ENCODE data around the gene NGRN. TPM values are rescaled to one million over a fixed set of nuclear protein-coding genes. Genes with fewer than 3 reads are reported as not detected.

The NGRN gene
- total RNA-seq, 5 donors from 2014 or later (not counting 1 experiment from before 2014, with no cell fraction given): 44.5 to 53.1 (median 46.1) TPM

DNA sequence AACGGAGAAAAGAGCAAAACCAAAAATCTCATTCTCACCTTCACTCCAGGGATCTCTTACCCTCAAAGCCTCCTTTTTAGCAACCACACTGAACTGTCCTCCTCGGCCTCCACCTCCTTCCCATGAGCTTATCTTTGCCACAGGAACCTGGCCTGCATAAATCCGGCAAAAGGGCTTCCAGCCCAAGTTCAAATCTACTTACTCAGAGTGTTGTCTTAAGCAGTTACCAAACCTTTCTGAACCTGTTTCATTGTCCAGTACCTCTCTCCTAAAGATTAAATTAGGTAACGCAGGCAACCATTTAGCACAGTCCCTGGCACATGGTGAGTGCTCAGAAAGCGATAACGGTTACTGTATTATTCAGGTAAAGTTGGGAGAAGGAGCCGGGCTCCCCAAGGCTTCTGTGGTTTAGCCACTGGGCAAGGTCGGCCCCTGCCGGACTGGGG, 32.5 kb upstream of the NGRN start:
- Histone ChIP-seq H3K27ac (ENCODE audit: low read length) (peak overlapping the region; percentile 92), H3K9me3 (no peaks in the 10 kb centered on the region), H3K4me1 (ENCODE audit: control insufficient read depth in 1 of 2, extremely low read depth in 1 of 2, insufficient read depth in 2 of 2, low read length in 2 of 2) (peaks cover 32 to 57% of the 10 kb centered on the region in 2 experiments), H3K27me3 (replicated peaks in 1 of 2; ENCODE audit: control insufficient read depth in 2 of 2, extremely low read depth in 1 of 2, insufficient read depth in 2 of 2, low read length in 1 of 2) (no peaks in the 10 kb centered on the region), H3K36me3 (ENCODE audit: control insufficient read depth in 2 of 2, extremely low read depth in 1 of 2, insufficient read depth in 1 of 2, low read length in 1 of 2) (peaks cover 10 to 34% of the 10 kb centered on the region in 2 donors), H3K4me3 (ENCODE audit: control insufficient read depth in 1 of 2, extremely low read depth in 1 of 2, low read length in 1 of 2) (peak overlapping the region; percentile 82 to 88)
- ChIA-PET POLR2A (interaction anchor here (1.5 to 2.6 kb wide), 3 partner anchors 32 to 41 kb away, joined by 11 to 18 read pairs (median 11); partner anchors contain the start of genes NGRN (in 1 of the 2) and SEMA4B (in 1 of the 2)), CTCF (interaction anchor here in 1 of 2 donors (0.7 kb wide), 1 partner anchor 699 kb away, joined by 3 read pairs; no protein-coding TSS in a partner anchor)
- peaks cover 55 to 60% (median 58%) of the 10 kb centered on the region in 3 donors for H3K4me1 Mint-ChIP-seq
- peak in 2 of 35 experiments; percentile 6 to 29 for DNase-seq
- no peaks in the 10 kb centered on the region for H3K27me3 Mint-ChIP-seq
- H3K27ac Mint-ChIP-seq: peak overlapping the region; percentile 97 to 98
- H3K36me3 Mint-ChIP-seq: peaks cover 29% of the 10 kb centered on the region
- peak overlapping the region; percentile 86 to 93 (median 88) for H3K4me3 Mint-ChIP-seq
- ATAC-seq (replicated peaks in 1 of 4): no peak
- no peaks in the 10 kb centered on the region for H3K9me3 Mint-ChIP-seq
- 0% methylated on average over 6 of the region's 9 CpGs for WGBS (ENCODE audit: insufficient coverage)

- Histone ChIP-seq H3K4me1 (ENCODE audit: control insufficient read depth in 1 of 2, extremely low read depth in 1 of 2, insufficient read depth in 2 of 2, low read length in 2 of 2) (peaks cover 32 to 57% of the 10 kb centered on the region in 2 experiments), H3K9me3 (no peaks in the 10 kb centered on the region), H3K4me3 (ENCODE audit: control insufficient read depth in 1 of 2, extremely low read depth in 1 of 2, low read length in 1 of 2) (peak within 1 kb of the TSS; percentile 82 to 88), H3K27ac (ENCODE audit: low read length) (peak within 1 kb of the TSS; percentile 92), H3K36me3 (ENCODE audit: control insufficient read depth in 2 of 2, extremely low read depth in 1 of 2, insufficient read depth in 1 of 2, low read length in 1 of 2) (peaks cover 7 to 32% of the 10 kb centered on the region in 2 donors), H3K27me3 (replicated peaks in 1 of 2; ENCODE audit: control insufficient read depth in 2 of 2, extremely low read depth in 1 of 2, insufficient read depth in 2 of 2, low read length in 1 of 2) (no peaks in the 10 kb centered on the region)
- POLR2A ChIA-PET: interaction anchor here (0.5 to 2.6 kb wide), 16 partner anchors 13 to 669 kb away, joined by 3 to 18 read pairs (median 4); partner anchors contain the start of genes TTLL13 (in 2 of the 2), MAN2A2 (in 1 of the 2), NGRN (in 1 of the 2) and SEMA4B (in 1 of the 2)
- peak within 1 kb of the TSS; percentile 97 to 98 for H3K27ac Mint-ChIP-seq
- WGBS (ENCODE audit: insufficient coverage): under 1% methylated on average over 62 of the region's 63 CpGs
- no peaks in the 10 kb centered on the region for H3K27me3 Mint-ChIP-seq
- H3K4me1 Mint-ChIP-seq: peaks cover 55 to 64% (median 58%) of the 10 kb centered on the region in 3 donors
- peak within 1 kb of the TSS; percentile 86 to 93 (median 88) for H3K4me3 Mint-ChIP-seq
- H3K36me3 Mint-ChIP-seq: peaks cover 34% of the 10 kb centered on the region
- DNase-seq: peak; percentile 29 to 98 (median 96)
- peak; percentile 78 to 87 (median 84) for ATAC-seq (replicated peaks in 1 of 4)
- H3K9me3 Mint-ChIP-seq: no peaks in the 10 kb centered on the region
- CTCF ChIA-PET: interaction anchor here in 1 of 2 donors (0.6 to 0.7 kb wide), 4 partner anchors 11 to 1059 kb away, joined by 3 read pairs; no protein-coding TSS in a partner anchor
These were observed 31.9 kb upstream of the NGRN start, which contains the start of gene CIB1 for GRCh38 chr15:90233387-90234095. Gene CIB1, minus strand, starts transcription at chr15:90233941. Its CDS starts 56 bp downstream, at chr15:90233885.

GRCh38 chr15:90234096-90234988, 31.1 kb upstream of the NGRN start, which contains the start of gene GDPGP1:
Gene GDPGP1, plus strand, starts transcription at chr15:90234209. Its CDS starts 6,700 bp downstream, at chr15:90240909.
- peak within 1 kb of the TSS; percentile 92 for H3K27ac ChIP-seq (ENCODE audit: low read length)
- peaks cover under 1 to 29% of the 10 kb centered on the region in 2 donors for H3K36me3 ChIP-seq (ENCODE audit: control insufficient read depth in 2 of 2, extremely low read depth in 1 of 2, insufficient read depth in 1 of 2, low read length in 1 of 2)
- H3K9me3 Mint-ChIP-seq: no peaks in the 10 kb centered on the region
- peaks cover 32% of the 10 kb centered on the region for H3K36me3 Mint-ChIP-seq
- no peaks in the 10 kb centered on the region for H3K27me3 Mint-ChIP-seq
- H3K4me1 Mint-ChIP-seq: peaks cover 49 to 59% (median 50%) of the 10 kb centered on the region in 3 donors
- no peaks in the 10 kb centered on the region for H3K9me3 ChIP-seq
- CTCF ChIA-PET: interaction anchor here in 1 of 2 donors (0.6 to 0.7 kb wide), 3 partner anchors 12 to 1059 kb away, joined by 3 read pairs; no protein-coding TSS in a partner anchor
- peak within 1 kb of the TSS; percentile 97 to 98 for H3K27ac Mint-ChIP-seq
- no peaks in the 10 kb centered on the region for H3K27me3 ChIP-seq (replicated peaks in 1 of 2; ENCODE audit: control insufficient read depth in 2 of 2, extremely low read depth in 1 of 2, insufficient read depth in 2 of 2, low read length in 1 of 2)
- H3K4me3 Mint-ChIP-seq: peak within 1 kb of the TSS; percentile 86 to 93 (median 88)
- peak; percentile 1 to 76 (median 74) for ATAC-seq (replicated peaks in 1 of 4)
- DNase-seq: peak in 3 of 35 experiments; percentile 83 to 97 (median 88)
- H3K4me1 ChIP-seq (ENCODE audit: control insufficient read depth in 1 of 2, extremely low read depth in 1 of 2, insufficient read depth in 2 of 2, low read length in 2 of 2): peaks cover 32 to 52% of the 10 kb centered on the region in 2 experiments
- POLR2A ChIA-PET: interaction anchor here (0.5 to 2.6 kb wide), 16 partner anchors 14 to 668 kb away, joined by 3 to 18 read pairs (median 4); partner anchors contain the start of genes TTLL13 (in 2 of the 2), MAN2A2 (in 1 of the 2), NGRN (in 1 of the 2) and SEMA4B (in 1 of the 2)
- H3K4me3 ChIP-seq (ENCODE audit: control insufficient read depth in 1 of 2, extremely low read depth in 1 of 2, low read length in 1 of 2): peak within 1 kb of the TSS; percentile 82 to 88
- WGBS (ENCODE audit: insufficient coverage): under 1% methylated on average over 38 of the region's 49 CpGs

GRCh38 chr15:90239371-90239770, 26.1 kb upstream of the NGRN start:
- Mint-ChIP-seq H3K4me1 (peaks cover 9 to 21% (median 12%) of the 10 kb centered on the region in 3 donors), H3K27ac (no peak overlapping the region)
- no peaks in the 10 kb centered on the region for H3K27me3 ChIP-seq (replicated peaks in 1 of 2; ENCODE audit: control insufficient read depth in 2 of 2, extremely low read depth in 1 of 2, insufficient read depth in 2 of 2, low read length in 1 of 2)

DNA sequence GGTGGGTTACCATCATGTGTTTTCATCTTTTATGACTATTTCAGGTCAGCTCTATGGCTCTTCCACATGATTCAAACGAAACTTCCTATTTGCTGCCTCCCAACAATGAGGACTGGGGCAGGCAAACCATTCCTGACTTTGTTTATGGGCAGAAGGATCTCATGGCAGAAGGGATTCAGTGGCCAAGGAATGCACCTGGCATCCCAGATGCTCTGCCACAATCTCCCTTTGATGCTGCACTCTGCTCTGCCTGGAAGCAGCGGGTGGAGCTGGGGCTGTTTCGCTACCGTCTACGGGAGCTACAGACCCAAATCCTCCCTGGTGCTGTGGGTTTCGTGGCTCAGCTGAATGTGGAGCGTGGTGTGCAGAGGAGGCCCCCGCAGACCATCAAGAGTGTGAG, 24.6 kb upstream of the NGRN start:
- Mint-ChIP-seq H3K27me3 (no peaks in the 10 kb centered on the region), H3K27ac (no peak overlapping the region), H3K4me1 (peaks cover 0 to 10% (median 3%) of the 10 kb centered on the region in 3 donors), H3K9me3 (no peaks in the 10 kb centered on the region), H3K36me3 (peaks cover 18% of the 10 kb centered on the region), H3K4me3 (no peak overlapping the region)
- Histone ChIP-seq H3K36me3 (ENCODE audit: control insufficient read depth in 2 of 2, extremely low read depth in 1 of 2, insufficient read depth in 1 of 2, low read length in 1 of 2) (peaks cover 3 to 24% of the 10 kb centered on the region in 2 donors), H3K27me3 (replicated peaks in 1 of 2; ENCODE audit: control insufficient read depth in 2 of 2, extremely low read depth in 1 of 2, insufficient read depth in 2 of 2, low read length in 1 of 2) (no peaks in the 10 kb centered on the region), H3K4me3 (ENCODE audit: control insufficient read depth in 1 of 2, extremely low read depth in 1 of 2, low read length in 1 of 2) (no peak overlapping the region), H3K27ac (ENCODE audit: low read length) (no peak overlapping the region), H3K4me1 (ENCODE audit: control insufficient read depth in 1 of 2, extremely low read depth in 1 of 2, insufficient read depth in 2 of 2, low read length in 2 of 2) (no peaks in the 10 kb centered on the region), H3K9me3 (no peaks in the 10 kb centered on the region)
- CTCF ChIA-PET: no interaction called here
- 79% methylated on average over 6 of the region's 8 CpGs for WGBS (ENCODE audit: insufficient coverage)
- ATAC-seq (replicated peaks in 1 of 4): no peak
- DNase-seq: no peak
- POLR2A ChIA-PET: no interaction called here

More at GRCh38 chr15:90239371-90239770, 26.1 kb upstream of the NGRN start:
- peaks cover 18% of the 10 kb centered on the region for H3K36me3 Mint-ChIP-seq
- H3K36me3 ChIP-seq (ENCODE audit: control insufficient read depth in 2 of 2, extremely low read depth in 1 of 2, insufficient read depth in 1 of 2, low read length in 1 of 2): peaks cover 3 to 24% of the 10 kb centered on the region in 2 donors
- H3K4me1 ChIP-seq (ENCODE audit: control insufficient read depth in 1 of 2, extremely low read depth in 1 of 2, insufficient read depth in 2 of 2, low read length in 2 of 2): peaks cover 7 to 9% of the 10 kb centered on the region in 2 experiments
- H3K27ac ChIP-seq (ENCODE audit: low read length): no peak overlapping the region
- POLR2A ChIA-PET: no interaction called here
- ATAC-seq (replicated peaks in 1 of 4): no peak
- no peaks in the 10 kb centered on the region for H3K9me3 ChIP-seq
- H3K9me3 Mint-ChIP-seq: no peaks in the 10 kb centered on the region
- H3K27me3 Mint-ChIP-seq: no peaks in the 10 kb centered on the region
- no peak overlapping the region for H3K4me3 Mint-ChIP-seq
- DNase-seq: no peak
- CTCF ChIA-PET: no interaction called here
- WGBS (ENCODE audit: insufficient coverage): no CpG with 5 or more reads among the region's 3 CpGs
- no peak overlapping the region for H3K4me3 ChIP-seq (ENCODE audit: control insufficient read depth in 1 of 2, extremely low read depth in 1 of 2, low read length in 1 of 2)
